NCI-H146 treated with DMSO at 0.1 percent for 48 hours (cell line): ENCODE data around the gene TMEM115.

Experiments used
- DNase-seq: peaks from one replicate; lab custom pipeline; 2025; ENCODE audit not compliant: unreplicated experiment; lab: John Stamatoyannopoulos, UW

TMEM115 gene

DNA sequence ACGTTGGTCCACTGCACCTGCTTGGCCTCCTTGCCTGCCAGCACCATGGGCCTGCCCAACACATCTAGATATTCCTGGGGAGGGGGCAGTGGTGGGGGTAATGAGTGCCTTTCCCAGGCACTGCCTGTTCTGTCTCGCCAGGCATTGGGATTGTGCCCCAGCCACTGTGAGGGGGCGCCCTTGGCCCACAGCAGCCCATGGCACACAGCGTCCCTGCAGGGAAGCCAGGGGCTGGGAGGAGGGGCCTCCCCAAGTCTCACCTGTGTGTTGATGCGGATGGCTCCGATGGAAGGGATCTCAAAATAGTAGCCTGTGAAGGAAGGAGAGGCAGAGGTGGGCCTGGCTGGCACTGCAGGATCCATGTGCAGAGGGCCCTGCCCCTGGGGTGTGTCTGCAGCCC is 18.7 kb upstream of the TMEM115 start:
- DNase-seq: no peak

GRCh38 chr3:50375258-50375931 is 16.1 kb upstream of the TMEM115 start:
- DNase-seq: no peak

- DNase-seq: no peak
These were observed 15.3 kb upstream of the TMEM115 start for GRCh38 chr3:50374363-50375257.

GRCh38 chr3:50373146-50374051 is 14.1 kb upstream of the TMEM115 start:
- DNase-seq: no peak

DNA sequence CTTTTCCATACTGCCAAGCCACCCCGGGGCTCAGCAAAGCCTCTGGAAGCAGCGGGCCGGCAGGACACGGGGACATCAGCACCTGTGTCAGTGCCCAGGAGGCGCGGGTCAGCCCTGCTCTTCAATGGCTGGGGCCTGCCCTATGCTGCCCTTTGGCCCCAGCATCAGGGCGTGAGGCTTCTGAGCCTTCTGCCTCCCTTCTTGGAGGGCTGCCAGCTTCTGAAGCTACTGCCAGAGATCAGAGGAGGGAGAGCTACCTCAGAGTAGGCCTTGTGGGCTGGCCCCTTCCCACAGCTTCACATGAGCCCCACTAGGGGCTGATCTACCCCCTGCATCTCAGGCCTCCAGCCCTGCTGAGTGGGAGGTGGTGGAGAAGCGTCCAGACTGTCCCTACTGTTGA is 13.0 kb upstream of the TMEM115 start:
- no peak for DNase-seq

- DNase-seq: no peak
These were observed 11.9 kb upstream of the TMEM115 start for GRCh38 chr3:50371133-50371685.

DNA sequence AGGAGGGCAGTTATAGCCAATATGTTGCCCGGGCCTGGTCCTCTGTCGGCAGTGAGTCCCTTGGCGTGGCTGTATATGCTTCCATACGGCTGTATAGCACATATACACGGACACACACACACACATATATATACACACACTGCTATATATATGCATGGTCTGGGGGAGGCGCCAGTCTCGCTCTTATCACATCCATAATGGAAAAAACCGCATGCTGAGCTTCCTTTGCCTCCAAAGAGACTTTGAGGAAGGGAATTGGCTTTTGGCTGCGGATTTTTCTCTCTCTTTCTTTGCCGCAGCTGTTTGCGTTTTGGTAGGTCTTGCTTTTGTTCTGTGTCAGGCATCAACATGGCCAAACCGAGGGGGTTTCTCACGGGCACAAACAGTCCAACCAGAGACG is 11.3 kb upstream of the TMEM115 start:
- DNase-seq: no peak

GRCh38 chr3:50369012-50369670 is 9.8 kb upstream of the TMEM115 start:
- no peak for DNase-seq

DNA sequence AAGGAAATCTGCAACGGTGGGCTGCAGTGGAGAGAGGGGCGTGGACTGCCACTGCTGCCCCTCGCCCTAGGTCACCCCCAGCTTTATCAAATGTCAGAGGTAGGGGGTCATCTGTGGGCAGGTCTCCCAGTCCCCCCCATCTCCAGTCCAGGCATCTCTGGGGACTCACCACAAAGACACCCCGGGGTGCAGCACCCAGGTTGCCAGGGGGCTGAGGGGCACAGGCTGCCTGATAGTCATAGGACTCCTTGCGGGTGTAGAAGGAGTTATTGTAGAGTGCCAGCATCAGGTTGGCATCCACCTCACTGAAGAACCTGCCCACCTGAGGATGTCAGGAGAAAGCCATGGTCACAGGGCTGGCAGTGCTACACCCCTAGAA is 6.5 kb upstream of the TMEM115 start:
- no peak for DNase-seq

DNA sequence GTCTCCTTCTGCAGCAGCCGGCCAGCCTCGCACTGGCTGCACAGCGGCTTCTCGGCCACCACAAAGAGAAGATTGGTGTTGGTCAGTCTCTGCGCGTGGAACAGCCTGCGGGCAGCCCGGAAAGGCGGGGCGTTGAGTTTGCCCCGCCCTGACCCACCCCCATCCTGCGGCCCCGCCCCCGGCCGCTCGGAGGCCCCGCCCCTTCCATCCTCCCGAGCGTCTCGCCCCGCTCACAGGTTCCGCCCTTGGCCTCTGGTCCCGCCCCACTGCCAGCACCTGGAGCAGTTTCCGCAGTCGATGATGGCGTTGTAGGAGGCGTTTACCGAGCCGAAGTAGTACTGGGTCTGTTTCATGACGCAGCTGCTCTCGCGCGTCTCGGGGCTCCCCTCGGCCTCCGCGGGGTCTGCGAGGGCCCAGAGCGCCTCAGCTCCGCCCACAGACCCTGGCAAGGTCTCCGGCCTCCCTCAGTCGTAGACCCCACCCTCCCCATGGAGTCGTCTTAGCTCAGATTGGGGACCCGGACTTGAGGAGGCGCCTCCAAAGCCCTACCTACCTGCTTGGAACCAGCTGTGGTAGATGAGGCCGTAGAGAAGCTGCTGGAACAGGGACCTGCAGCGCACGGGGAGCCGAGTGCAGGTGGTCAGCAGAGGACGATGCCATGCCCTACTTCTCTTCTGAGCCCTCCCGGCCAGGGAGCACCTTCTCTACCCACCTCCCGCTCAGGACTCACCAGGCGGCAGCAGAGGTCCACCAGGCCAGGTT is 5.9 kb upstream of the TMEM115 start:
- DNase-seq: peak; percentile 58

DNA sequence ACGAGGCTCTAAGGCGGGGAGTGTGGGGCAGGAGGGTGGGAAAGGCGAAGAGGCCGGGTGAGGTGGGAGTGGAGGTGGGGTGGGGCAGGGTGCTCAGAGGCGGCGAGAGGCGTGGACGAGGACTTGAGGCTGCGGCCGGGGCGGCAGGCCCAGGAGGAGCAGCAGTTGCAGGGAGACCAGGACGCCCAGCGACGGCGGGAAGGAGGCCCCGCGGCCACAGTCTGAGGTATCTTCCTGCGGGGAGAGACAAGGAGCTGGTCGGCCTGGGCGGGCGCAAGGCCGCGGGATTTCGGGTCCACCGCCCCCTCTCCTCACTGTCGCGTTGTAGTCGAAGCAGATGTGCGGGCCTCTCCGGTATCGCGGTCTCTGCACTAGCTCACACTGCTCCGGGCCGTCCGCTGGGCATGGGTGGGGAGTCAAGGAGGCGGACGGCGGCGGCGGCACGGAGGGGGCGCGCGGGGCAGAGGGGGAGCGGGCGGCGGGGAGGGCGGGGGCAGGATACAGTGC is 5.3 kb upstream of the TMEM115 start:
- DNase-seq: no peak

GRCh38 chr3:50359760-50360110 is 414 bp upstream of the TMEM115 start:
- no peak for DNase-seq

- DNase-seq: no peak
These were observed 888 bp downstream of the TMEM115 start for GRCh38 chr3:50358355-50358910.

- DNase-seq: no peak
These were observed 1.8 kb downstream of the TMEM115 start for GRCh38 chr3:50357481-50357880.

DNA sequence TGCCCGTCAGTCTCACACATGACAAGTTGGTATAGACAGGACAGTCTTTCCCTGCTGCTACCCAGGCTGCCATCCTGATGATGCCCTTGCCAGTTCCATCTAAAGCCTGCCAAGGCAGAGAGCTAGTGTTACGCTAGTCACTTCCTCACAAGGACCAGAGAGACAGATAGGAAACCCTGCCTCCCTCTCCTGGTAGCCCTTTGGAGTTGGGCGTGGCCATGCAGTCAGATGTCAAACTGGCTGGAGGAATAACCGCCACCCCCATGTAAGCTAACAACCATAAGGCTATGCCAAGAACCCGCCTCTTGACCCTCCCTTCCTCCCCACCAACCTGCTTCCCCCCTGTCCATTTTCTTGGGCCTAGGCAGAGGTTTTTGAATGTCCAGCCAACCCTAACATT is 2.8 kb downstream of the TMEM115 start:
- DNase-seq: no peak

GRCh38 chr3:50355829-50356552 is 3.3 kb downstream of the TMEM115 start:
- DNase-seq: no peak

GRCh38 chr3:50354850-50355249 is 4.5 kb downstream of the TMEM115 start:
- DNase-seq: no peak

DNA sequence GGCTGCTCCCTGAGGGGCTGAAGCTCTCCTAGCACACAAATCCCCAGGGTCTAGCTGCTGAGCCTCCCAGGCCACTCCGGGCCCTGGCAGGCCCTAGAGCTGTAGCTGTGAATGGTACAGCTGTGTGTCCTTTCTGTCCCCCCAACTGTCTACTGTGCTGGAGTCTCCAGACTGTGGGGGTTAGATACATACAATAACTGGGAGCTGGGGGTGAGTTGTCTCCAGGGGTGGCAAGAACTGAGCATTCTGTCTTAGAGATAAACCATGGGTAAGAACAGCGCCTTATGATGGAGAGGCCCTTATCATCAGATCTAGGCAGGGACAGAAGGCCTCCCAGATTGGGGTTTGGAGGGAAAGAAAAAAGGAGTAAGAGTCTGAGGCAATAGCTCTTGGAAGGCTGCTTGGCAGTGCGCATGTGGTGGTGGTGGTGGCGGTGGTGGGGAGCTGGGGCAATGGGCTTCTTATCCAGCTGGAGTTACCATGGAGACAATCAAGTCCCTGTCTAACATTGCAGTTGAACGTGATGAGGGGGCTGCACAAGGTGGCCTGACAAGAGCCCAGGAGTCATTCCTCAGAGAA is 5.0 kb downstream of the TMEM115 start:
- DNase-seq: no peak
